ENCODE measurements around the gene MYOCOS. TPM values are rescaled to one million over a fixed set of nuclear protein-coding genes. Genes with fewer than 3 reads are reported as not detected.

Gene MYOCOS
- total and polyA plus RNA-seq, 9 of the 15 experiments (the other 6 are each of a cell fraction or from before 2014, with no cell fraction given) = 0.07 TPM; not detected in 7

DNA sequence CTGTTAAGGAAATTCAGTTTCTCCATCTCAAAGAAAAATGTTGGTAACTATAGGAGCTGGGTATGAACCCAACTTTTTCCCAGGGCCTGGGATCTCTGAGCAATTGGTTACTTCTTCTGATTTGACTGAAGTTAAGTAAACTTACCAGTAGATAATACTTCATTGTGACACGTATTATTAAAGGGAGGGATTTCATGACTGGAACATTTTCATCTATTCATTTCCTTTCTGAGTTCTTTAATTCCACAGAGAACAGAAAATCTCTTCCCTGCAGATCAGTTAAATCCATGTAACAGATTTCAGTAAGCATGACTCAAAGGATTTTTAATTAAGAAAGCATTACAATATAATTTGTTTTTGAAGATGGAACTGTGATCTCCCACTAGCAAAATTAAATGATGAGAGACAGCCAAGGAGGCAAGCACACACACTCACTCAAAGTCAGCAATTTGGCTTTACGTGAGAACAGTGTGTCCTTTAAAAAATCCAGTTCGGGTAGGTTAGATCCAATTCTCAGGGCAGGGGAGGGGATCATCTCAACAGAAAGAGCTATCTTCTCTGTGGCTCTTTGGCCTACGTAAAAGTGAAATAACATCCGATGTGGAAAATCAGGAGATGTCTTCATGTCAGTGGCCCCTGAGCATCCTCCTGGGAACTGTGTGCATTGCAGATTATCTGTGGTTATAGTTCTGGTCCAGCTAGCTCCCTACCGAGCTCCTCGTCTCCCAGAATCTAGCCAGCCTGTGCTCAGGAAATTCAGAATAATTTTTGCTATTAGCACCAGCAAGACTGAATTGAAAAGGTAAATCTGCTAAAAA is 41.2 kb downstream of the MYOCOS start (continued):
- TF ChIP-seq, protein P1, sequence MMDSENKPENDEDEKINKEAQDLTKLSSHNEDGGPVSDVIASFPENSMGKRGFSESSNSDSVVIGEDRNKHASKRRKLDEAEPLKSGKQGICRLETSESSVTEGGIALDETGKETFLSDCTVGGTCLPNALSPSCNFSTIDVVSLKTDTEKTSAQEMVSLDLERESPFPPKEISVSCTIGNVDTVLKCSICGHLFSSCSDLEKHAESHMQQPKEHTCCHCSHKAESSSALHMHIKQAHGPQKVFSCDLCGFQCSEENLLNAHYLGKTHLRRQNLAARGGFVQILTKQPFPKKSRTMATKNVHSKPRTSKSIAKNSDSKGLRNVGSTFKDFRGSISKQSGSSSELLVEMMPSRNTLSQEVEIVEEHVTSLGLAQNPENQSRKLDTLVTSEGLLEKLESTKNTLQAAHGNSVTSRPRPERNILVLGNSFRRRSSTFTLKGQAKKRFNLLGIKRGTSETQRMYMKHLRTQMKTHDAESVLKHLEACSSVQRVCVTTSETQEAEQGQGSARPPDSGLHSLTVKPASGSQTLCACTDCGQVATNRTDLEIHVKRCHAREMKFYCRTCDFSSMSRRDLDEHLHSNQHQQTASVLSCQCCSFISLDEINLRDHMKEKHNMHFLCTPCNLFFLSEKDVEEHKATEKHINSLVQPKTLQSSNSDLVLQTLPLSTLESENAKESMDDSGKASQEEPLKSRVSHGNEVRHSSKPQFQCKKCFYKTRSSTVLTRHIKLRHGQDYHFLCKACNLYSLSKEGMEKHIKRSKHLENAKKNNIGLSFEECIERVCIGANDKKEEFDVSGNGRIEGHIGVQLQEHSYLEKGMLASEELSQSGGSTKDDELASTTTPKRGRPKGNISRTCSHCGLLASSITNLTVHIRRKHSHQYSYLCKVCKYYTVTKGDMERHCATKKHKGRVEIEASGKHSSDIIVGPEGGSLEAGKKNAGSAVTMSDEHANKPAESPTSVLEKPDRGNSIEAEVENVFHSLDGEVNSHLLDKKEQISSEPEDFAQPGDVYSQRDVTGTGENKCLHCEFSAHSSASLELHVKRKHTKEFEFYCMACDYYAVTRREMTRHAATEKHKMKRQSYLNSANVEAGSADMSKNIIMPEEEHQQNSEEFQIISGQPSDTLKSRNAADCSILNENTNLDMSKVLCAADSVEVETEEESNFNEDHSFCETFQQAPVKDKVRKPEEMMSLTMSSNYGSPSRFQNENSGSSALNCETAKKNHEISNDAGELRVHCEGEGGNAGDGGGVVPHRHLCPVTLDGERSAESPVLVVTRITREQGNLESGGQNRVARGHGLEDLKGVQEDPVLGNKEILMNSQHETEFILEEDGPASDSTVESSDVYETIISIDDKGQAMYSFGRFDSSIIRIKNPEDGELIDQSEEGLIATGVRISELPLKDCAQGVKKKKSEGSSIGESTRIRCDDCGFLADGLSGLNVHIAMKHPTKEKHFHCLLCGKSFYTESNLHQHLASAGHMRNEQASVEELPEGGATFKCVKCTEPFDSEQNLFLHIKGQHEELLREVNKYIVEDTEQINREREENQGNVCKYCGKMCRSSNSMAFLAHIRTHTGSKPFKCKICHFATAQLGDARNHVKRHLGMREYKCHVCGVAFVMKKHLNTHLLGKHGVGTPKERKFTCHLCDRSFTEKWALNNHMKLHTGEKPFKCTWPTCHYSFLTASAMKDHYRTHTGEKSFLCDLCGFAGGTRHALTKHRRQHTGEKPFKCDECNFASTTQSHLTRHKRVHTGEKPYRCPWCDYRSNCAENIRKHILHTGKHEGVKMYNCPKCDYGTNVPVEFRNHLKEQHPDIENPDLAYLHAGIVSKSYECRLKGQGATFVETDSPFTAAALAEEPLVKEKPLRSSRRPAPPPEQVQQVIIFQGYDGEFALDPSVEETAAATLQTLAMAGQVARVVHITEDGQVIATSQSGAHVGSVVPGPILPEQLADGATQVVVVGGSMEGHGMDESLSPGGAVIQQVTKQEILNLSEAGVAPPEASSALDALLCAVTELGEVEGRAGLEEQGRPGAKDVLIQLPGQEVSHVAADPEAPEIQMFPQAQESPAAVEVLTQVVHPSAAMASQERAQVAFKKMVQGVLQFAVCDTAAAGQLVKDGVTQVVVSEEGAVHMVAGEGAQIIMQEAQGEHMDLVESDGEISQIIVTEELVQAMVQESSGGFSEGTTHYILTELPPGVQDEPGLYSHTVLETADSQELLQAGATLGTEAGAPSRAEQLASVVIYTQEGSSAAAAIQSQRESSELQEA (IDR thresholded peaks at IDR 0.05; ENCODE audit: low read depth) = no peak
- TF ChIP-seq CBX5 (IDR thresholded peaks at IDR 0.05; ENCODE audit: borderline replicate concordance, low read depth) = no peak
- TF ChIP-seq PTBP1 (IDR thresholded peaks at IDR 0.05; ENCODE audit: low read depth, low read length) = no peak
- no peak for TF ChIP-seq NFRKB (IDR thresholded peaks at IDR 0.05; ENCODE audit: low read depth)
- TF ChIP-seq, protein P2, sequence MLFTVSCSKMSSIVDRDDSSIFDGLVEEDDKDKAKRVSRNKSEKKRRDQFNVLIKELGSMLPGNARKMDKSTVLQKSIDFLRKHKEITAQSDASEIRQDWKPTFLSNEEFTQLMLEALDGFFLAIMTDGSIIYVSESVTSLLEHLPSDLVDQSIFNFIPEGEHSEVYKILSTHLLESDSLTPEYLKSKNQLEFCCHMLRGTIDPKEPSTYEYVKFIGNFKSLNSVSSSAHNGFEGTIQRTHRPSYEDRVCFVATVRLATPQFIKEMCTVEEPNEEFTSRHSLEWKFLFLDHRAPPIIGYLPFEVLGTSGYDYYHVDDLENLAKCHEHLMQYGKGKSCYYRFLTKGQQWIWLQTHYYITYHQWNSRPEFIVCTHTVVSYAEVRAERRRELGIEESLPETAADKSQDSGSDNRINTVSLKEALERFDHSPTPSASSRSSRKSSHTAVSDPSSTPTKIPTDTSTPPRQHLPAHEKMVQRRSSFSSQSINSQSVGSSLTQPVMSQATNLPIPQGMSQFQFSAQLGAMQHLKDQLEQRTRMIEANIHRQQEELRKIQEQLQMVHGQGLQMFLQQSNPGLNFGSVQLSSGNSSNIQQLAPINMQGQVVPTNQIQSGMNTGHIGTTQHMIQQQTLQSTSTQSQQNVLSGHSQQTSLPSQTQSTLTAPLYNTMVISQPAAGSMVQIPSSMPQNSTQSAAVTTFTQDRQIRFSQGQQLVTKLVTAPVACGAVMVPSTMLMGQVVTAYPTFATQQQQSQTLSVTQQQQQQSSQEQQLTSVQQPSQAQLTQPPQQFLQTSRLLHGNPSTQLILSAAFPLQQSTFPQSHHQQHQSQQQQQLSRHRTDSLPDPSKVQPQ (CRISPR knock-in tag; IDR thresholded peaks at IDR 0.05; ENCODE audit: borderline replicate concordance) = no peak
- TF ChIP-seq POU5F1 (IDR thresholded peaks at IDR 0.05; ENCODE audit: borderline replicate concordance, low read depth, low read length, partially characterized antibody) = no peak
- TF ChIP-seq TAF9B (IDR thresholded peaks at IDR 0.05; ENCODE audit: partially characterized antibody) = no peak
- TF ChIP-seq, protein P3, sequence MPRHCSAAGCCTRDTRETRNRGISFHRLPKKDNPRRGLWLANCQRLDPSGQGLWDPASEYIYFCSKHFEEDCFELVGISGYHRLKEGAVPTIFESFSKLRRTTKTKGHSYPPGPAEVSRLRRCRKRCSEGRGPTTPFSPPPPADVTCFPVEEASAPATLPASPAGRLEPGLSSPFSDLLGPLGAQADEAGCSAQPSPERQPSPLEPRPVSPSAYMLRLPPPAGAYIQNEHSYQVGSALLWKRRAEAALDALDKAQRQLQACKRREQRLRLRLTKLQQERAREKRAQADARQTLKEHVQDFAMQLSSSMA (CRISPR knock-in tag; IDR thresholded peaks at IDR 0.05) = no peak
